GM20431 (cell line): ENCODE measurements around the gene LIME1.
"Not testable (repeated sequence)": the region's sequence is repeated elsewhere in the genome, so short reads cannot be mapped to it uniquely, and the experiment has no call there.

ENCODE experiments used
- in situ Hi-C: fragments of 300-500 bp; cut with MseI, MboI; formaldehyde crosslinking; loops from one replicate; pipeline ENCODE4 v1.15.0; 2020; ENCODE audit warnings: low sequenced_read_pairs; ENCODE audit not compliant: unreplicated experiment

LIME1 gene

GRCh38 chr20:63767886-63768285 is 31.4 kb downstream of the LIME1 start:
- in situ Hi-C loops: no loop called here

GRCh38 chr20:63768591-63769515 is 32.4 kb downstream of the LIME1 start:
- in situ Hi-C loops: no loop called here

- in situ Hi-C loops: no loop called here
These were observed 33.5 kb downstream of the LIME1 start for GRCh38 chr20:63769891-63770474.

DNA sequence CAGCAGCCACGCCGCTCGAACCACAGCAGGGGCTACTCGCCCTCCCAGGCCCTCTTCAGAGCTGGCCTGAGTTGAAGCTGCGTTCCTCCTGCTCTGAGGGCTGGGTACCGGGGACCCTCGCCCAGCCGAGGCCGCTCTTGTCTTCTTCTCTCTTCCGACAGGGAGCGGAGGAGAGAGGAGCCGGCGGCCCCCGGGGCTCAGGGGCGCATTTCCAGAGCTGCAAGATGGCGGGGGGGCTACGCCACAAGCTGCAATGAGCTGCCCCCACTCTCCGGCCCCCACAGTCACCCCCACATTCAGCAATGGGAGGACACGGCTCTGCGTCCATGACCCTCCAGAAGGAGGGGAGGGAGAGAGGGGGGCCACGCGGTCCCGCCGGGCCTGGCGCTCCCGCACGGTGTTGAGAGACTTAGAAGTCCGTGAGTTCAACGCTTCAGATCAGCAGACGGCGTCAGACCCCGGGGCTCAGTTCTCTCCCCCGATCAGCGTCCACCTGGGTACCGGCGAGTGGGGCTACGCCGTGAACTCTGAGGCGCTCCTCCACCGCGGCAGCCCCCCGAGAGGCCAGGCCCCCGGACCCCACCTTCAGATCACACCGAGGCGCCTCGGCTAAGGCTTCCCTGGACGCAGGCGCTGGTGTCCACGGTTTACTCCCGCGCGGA is 34.7 kb downstream of the LIME1 start:
- in situ Hi-C loops: no loop called here

GRCh38 chr20:63772781-63773518 is 36.5 kb downstream of the LIME1 start:
- in situ Hi-C loops: no loop called here

GRCh38 chr20:63773571-63774241 is 37.2 kb downstream of the LIME1 start:
- in situ Hi-C loops: no loop called here

- in situ Hi-C loops: no loop called here
These were observed 37.8 kb downstream of the LIME1 start for GRCh38 chr20:63774306-63774705.

DNA sequence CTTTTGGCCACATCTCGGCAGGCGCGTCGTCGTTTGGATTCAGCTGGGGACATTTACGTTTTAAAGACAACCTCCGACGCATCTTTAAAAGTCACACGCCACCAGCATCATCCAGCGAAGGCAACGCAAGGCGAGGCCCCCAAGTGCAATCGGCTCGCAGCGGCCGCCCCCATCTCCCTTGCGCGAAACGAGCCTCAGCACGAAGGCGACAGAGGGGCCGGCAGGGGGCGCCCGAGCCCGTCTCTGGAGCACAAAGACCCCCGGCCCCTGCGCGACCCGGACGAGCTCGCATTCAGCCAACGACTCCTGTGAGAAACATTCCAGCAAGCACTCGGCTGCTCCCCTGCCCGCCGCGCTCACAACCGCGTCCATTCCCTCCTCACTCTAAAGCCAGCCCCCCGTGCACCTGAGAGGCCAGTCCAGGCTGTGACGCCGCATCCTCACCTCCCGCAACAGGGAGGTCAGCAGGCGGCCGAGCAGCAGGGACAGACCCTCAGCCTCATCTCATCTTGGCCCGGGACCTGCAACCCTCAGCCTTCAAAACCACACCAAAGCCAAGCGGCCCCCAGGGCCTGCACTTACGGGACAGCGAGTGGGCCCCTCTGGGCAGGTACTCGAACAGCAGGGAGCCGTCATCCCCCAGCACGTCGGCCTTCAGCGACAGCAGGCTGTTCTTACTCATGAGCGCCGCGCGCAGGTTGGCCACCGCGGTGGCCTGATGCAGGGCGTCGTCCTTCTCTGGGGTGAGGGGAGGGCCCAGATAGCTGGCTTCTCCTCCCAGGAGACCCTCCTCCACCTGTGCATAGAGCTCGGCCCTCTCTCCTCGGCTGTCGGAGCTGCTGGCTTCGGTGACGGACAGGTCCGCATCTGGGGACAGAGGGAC is 38.9 kb downstream of the LIME1 start:
- in situ Hi-C loops: no loop called here

GRCh38 chr20:63776875-63777274 is 40.4 kb downstream of the LIME1 start:
- in situ Hi-C loops: not testable (repeated sequence)

DNA sequence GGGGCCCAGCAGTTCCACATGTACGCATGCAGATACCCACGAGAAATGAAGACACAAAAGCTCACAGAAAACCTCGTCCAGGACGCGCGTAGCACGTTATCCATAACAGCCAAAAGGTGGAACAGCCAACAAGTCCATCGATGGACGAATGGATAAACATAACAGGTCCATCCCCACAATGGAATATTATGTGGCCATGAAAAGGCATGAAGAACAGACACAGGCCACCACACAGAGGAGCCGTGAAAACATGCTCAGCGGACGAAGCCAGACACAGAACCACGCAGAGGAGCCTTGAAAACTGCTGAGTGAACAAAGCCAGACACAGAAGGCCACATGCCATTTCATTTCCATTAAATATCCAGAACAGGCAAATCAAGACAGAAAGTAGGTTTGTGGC is 41.1 kb downstream of the LIME1 start:
- in situ Hi-C loops: no loop called here

GRCh38 chr20:63778034-63778752 is 41.7 kb downstream of the LIME1 start:
- in situ Hi-C loops: no loop called here

DNA sequence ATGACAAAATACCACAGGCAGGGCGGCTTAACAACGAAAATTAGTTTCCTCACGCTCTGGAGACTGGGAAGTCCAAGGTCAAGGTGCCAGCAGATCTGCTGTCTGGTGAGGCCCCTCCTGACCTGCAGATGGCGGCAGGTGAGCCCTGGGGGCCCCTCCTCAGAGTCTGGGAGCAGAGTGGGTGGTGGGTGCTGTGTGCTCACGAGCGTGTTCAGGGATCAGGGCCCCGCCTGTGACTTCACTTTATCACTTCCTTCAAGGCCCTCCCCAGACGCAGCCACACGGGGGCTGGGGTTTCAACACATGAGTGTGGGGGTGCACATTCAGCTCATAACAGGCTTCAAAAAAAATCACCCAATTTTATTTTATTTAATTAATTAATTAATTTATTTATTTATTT is 42.4 kb downstream of the LIME1 start:
- in situ Hi-C loops: no loop called here

DNA sequence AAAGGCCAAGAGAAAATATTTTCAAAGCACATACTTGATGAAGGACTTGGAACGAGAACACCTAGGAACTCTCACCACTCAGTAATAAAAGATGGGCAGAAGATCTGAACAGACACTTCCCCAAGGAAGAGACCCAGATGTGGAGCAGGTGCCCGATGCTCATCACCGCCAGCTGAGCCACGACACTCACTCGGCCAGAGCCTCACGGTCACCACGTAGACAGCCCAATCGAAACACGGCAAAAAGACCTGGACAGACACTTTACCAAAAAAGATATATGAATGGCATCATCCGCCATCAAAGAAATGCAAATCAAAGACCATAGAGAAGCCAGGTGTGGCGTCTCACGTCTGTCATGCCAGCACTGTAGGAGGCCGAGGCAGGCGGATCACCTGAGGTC is 44.7 kb downstream of the LIME1 start:
- in situ Hi-C loops: no loop called here

DNA sequence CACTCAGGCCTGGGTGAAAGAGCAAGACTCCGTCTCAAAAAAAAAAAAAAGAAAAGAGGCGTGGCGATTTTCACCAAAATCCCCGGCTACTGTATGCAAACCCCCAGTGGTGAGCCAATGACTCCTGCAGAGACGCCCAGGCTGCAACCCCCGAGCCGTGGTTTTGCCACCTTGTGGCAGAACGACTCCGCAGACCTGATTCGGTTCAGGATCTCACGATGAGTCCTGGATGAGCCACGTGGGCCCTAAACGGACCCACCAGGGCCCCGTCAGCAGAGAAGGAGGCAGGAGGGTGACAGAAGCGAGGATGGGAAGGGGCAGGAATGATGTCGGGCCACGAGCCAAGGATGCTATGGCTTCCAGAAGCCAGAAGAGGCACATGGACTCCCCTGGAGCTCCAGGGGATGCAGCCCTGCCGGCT is 45.6 kb downstream of the LIME1 start:
- in situ Hi-C loops: no loop called here

GRCh38 chr20:63782521-63782971 is 46.1 kb downstream of the LIME1 start:
- in situ Hi-C loops: no loop called here

DNA sequence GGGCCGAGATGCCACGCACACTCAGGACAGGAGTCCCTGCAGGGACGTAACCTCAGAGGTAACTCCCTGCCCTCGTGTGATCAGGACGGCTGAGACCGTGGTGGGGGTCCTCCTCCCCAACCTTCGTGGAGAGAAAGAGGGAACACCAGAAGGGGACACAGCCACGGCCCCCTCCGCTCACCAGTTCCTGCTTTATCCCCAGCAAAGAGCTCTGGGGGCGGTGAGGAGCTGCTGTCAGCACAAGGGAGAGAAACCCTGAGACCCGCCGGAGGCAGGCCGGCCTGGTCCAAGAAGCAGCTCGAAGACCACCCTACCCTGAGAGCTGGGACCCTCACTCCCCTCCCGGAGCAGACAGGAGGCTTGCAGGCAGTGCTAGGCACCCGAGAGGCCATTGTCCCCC is 47.5 kb downstream of the LIME1 start:
- in situ Hi-C loops: no loop called here

DNA sequence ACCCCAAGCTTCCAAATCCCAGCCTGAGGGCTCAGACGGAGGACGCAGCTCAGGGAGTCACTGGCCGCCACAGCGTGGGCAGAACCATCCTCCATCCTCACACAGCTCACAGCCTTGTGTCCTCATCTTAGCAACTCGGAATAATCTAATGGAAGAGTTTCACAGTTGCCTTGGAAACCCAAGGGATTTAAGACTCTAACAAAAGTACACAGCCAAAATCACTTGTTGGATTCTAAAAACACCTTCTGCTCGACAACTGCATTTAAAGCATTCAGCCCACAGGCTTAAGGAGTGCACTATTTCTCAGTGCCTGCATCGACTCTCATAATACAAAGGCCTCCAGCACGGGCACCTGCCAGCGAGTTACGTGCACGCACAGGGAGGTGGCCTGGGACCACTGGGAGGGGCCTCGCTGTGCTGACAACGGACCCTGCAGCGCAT is 49.2 kb downstream of the LIME1 start:
- in situ Hi-C loops: no loop called here

DNA sequence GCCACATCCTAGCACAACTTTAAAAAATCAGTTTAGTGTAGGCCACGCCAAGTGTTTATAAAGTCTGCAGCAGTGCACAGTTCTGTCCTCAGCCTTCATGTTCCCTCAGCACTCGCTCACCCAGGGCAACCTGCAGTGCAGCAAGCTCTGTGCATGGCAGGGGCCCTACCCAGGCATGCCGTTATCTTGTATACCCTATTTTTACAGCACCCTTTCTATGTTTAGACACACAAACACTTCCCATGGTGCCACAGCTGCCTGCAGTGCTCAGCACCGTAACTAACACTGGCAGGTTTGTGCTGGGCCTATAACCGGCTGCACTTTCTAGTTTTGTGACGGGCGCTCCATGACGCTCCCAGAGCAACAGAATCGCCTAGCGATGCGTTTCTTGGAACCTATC is 50.8 kb downstream of the LIME1 start:
- in situ Hi-C loops: no loop called here
